Upper lobe of right lung (tissue), 1 donor: ENCODE measurements around the gene QSOX1. TPM values are rescaled to one million over a fixed set of nuclear protein-coding genes. Genes with fewer than 3 reads are reported as not detected.

Experiments
- ATAC-seq: fragments of 200-7000 bp; cut with Tn5 transposase; one replicate; pipeline ENCODE4 v1.9.1; 2020; ENCODE audit warnings: mild to moderate bottlenecking, moderate library complexity
- DNase-seq: peaks from one replicate; pipeline ENCODE4 v3.0.0-alpha.2; 2020
- H3K27ac ChIP-seq: fragments of 200-600 bp; one replicate; pipeline ENCODE4 v1.8.0; 2022
- H3K27me3 ChIP-seq: fragments of 200-600 bp; one replicate; pipeline ENCODE4 v1.8.0; 2022; ENCODE audit warnings: mild to moderate bottlenecking
- H3K36me3 ChIP-seq: fragments of 200-600 bp; one replicate; pipeline ENCODE4 v1.8.0; 2022
- H3K4me1 ChIP-seq: fragments of 200-600 bp; one replicate; pipeline ENCODE4 v1.8.0; 2022
- H3K4me3 ChIP-seq: fragments of 200-600 bp; one replicate; pipeline ENCODE4 v1.8.0; 2022; ENCODE audit warnings: mild to moderate bottlenecking
- H3K9me3 ChIP-seq: fragments of 200-600 bp; one replicate; pipeline ENCODE4 v1.8.0; 2022
- CTCF ChIP-seq: fragments of 200-600 bp; IDR thresholded peaks from one replicate; pipeline ENCODE4 v1.8.0; 2022; ENCODE audit warnings: antibody characterized with exemption
- intact Hi-C: fragments of 100-400 bp; cut with DNase I; formaldehyde crosslinking; loops from one replicate; pipeline ENCODE4 v1.11.0; 2022
- total RNA-seq: library from RNA; stranded (reverse); fragmentation: NEBNext Ultra II Directional; extraction: Animal tissue kit (Norgen Biotek cat#: 25700); gene quantifications from one replicate; pipeline ENCODE4 v1.2.1, GENCODE V29; 2021
- donor health status: DM: no; HTN: yes; CAD: no; lungs with severe emphysema.

QSOX1 gene
- total RNA-seq, 1 donor from 2014 or later: 275 TPM

- Histone ChIP-seq H3K36me3 (peaks cover 85% of the 10 kb centered on the region), H3K27me3 (no peaks in the 10 kb centered on the region), H3K4me1 (no peaks in the 10 kb centered on the region), H3K27ac (no peak overlapping the region), H3K4me3 (no peak overlapping the region), H3K9me3 (no peaks in the 10 kb centered on the region)
- intact Hi-C loops: no loop called here
- no peak for TF ChIP-seq CTCF
- DNase-seq: no peak
- ATAC-seq: no peak
Observed at GRCh38 chr1:180194546-180195207, 40.0 kb downstream of the QSOX1 start.

- Histone ChIP-seq H3K4me3 (no peak overlapping the region), H3K4me1 (no peaks in the 10 kb centered on the region), H3K36me3 (peaks cover 77% of the 10 kb centered on the region), H3K27ac (no peak overlapping the region), H3K27me3 (no peaks in the 10 kb centered on the region), H3K9me3 (no peaks in the 10 kb centered on the region)
- intact Hi-C loops: no loop called here
- DNase-seq (no peak), ATAC-seq (no peak)
- TF ChIP-seq CTCF: no peak
Observed at GRCh38 chr1:180195401-180195800, 40.7 kb downstream of the QSOX1 start.

- H3K9me3 ChIP-seq: no peaks in the 10 kb centered on the region
- no peak for TF ChIP-seq CTCF
- no peak overlapping the region for H3K27ac ChIP-seq
- peaks cover 72% of the 10 kb centered on the region for H3K36me3 ChIP-seq
- no peaks in the 10 kb centered on the region for H3K4me1 ChIP-seq
- DNase-seq (no peak), ATAC-seq (no peak)
- no peaks in the 10 kb centered on the region for H3K27me3 ChIP-seq
- H3K4me3 ChIP-seq: no peak overlapping the region
- intact Hi-C loops: no loop called here
Observed at GRCh38 chr1:180195916-180196315, 41.2 kb downstream of the QSOX1 start.

GRCh38 chr1:180196436-180197003, 41.9 kb downstream of the QSOX1 start:
- Histone ChIP-seq H3K4me3 (no peak overlapping the region), H3K27ac (no peak overlapping the region), H3K9me3 (no peaks in the 10 kb centered on the region), H3K36me3 (peaks cover 66% of the 10 kb centered on the region), H3K27me3 (no peaks in the 10 kb centered on the region), H3K4me1 (no peaks in the 10 kb centered on the region)
- no peak for TF ChIP-seq CTCF
- DNase-seq (no peak), ATAC-seq (no peak)
- intact Hi-C loops: no loop called here

GRCh38 chr1:180197231-180197630, 42.6 kb downstream of the QSOX1 start:
- Histone ChIP-seq H3K36me3 (peaks cover 59% of the 10 kb centered on the region), H3K9me3 (no peaks in the 10 kb centered on the region), H3K4me3 (no peak overlapping the region), H3K27me3 (no peaks in the 10 kb centered on the region), H3K4me1 (no peaks in the 10 kb centered on the region), H3K27ac (no peak overlapping the region)
- ATAC-seq (no peak), DNase-seq (no peak)
- intact Hi-C loops: no loop called here
- TF ChIP-seq CTCF: no peak

- no peak for ATAC-seq
- H3K36me3 ChIP-seq: peaks cover 51% of the 10 kb centered on the region
- H3K4me3 ChIP-seq: no peak overlapping the region
- no peaks in the 10 kb centered on the region for H3K27me3 ChIP-seq
- H3K27ac ChIP-seq: no peak overlapping the region
- no peaks in the 10 kb centered on the region for H3K9me3 ChIP-seq
- no peak for TF ChIP-seq CTCF
- no peak for DNase-seq
- intact Hi-C loops: no loop called here
- H3K4me1 ChIP-seq: no peaks in the 10 kb centered on the region
Observed at GRCh38 chr1:180198196-180198595, 43.5 kb downstream of the QSOX1 start.
